Keratinocyte (primary cell): Measurements from ENCODE around the gene KRT81. TPM values are rescaled to one million over a fixed set of nuclear protein-coding genes. Genes with fewer than 3 reads are reported as not detected.

Experiments used
- DNase-seq: peaks from one replicate; pipeline ENCODE4 v3.0.0-alpha.2; 2011; ENCODE audit warnings: low read depth, missing footprints, low spot score
- FAIRE-seq: peaks from 2 replicates; lab custom pipeline; 2011; peaks lifted over from hg19 to GRCh38; lab: Jason Lieb, UNC
- H2AFZ ChIP-seq: 2 replicates; pipeline ENCODE4 v1.6.0; 2012; ENCODE audit warnings: low read length, control low read depth, inconsistent platforms; ENCODE audit not compliant: control insufficient read depth
- H3K27ac ChIP-seq: 2 replicates; pipeline ENCODE4 v1.5.1; 2011; ENCODE audit warnings: low read length; ENCODE audit not compliant: control insufficient read depth, insufficient read depth
- H3K27me3 ChIP-seq: 3 replicates; pipeline ENCODE4 v1.6.0; 2011; ENCODE audit warnings: low read length; ENCODE audit not compliant: control insufficient read depth, insufficient read depth; ENCODE audit errors: extremely low read depth
- H3K36me3 ChIP-seq, 2 experiments: 2 replicates in 1 of 2; 3 replicates in 1 of 2; pipeline ENCODE4 v1.5.1; 2011; ENCODE audit warnings: low read length in 2 of 2, mild to moderate bottlenecking in 1 of 2; ENCODE audit not compliant: control insufficient read depth in 2 of 2, insufficient read depth in 2 of 2; ENCODE audit errors: extremely low read depth in 1 of 2
- H3K4me1 ChIP-seq: 3 replicates; pipeline ENCODE4 v1.5.1; 2011; ENCODE audit warnings: low read length; ENCODE audit not compliant: control insufficient read depth, insufficient read depth; ENCODE audit errors: extremely low read depth
- H3K4me2 ChIP-seq: 3 replicates; pipeline ENCODE4 v1.6.0; 2011; ENCODE audit warnings: low read depth, low read length; ENCODE audit not compliant: control insufficient read depth, insufficient read depth; ENCODE audit errors: extremely low read depth
- H3K4me3 ChIP-seq, 3 experiments: fragments of 200-600 bp in 1 of 3; sonication (generic) in 1 of 3; 2 replicates in 2 of 3; 3 replicates in 1 of 3; pipeline ENCODE4 v1.5.1; 2011 to 2016; ENCODE audit warnings: low read length in 3 of 3, mild to moderate bottlenecking in 3 of 3, control low read depth in 2 of 3, inconsistent platforms in 1 of 3, low read depth in 1 of 3, mixed read lengths in 1 of 3, mixed run types in 1 of 3, moderate library complexity in 1 of 3; ENCODE audit not compliant: control insufficient read depth in 2 of 3, insufficient read depth in 2 of 3; ENCODE audit errors: extremely low read depth in 1 of 3
- H3K79me2 ChIP-seq: 2 replicates; pipeline ENCODE4 v1.6.0; 2012; ENCODE audit warnings: low read length; ENCODE audit not compliant: control insufficient read depth, insufficient read depth
- H3K9ac ChIP-seq: 3 replicates; pipeline ENCODE4 v1.6.0; 2011; ENCODE audit warnings: low read length; ENCODE audit not compliant: control insufficient read depth, insufficient read depth; ENCODE audit errors: extremely low read depth
- H3K9me1 ChIP-seq: 3 replicates; pipeline ENCODE4 v1.6.0; 2011; ENCODE audit warnings: low read length; ENCODE audit not compliant: control insufficient read depth, insufficient read depth; ENCODE audit errors: extremely low read depth
- H3K9me3 ChIP-seq: 2 replicates; pipeline ENCODE4 v1.5.1; 2012; ENCODE audit warnings: low read depth, low read length; ENCODE audit not compliant: control insufficient read depth
- H4K20me1 ChIP-seq: 3 replicates; pipeline ENCODE4 v1.6.0; 2011; ENCODE audit warnings: low read length; ENCODE audit not compliant: control insufficient read depth, insufficient read depth; ENCODE audit errors: extremely low read depth
- EZH2 ChIP-seq: IDR thresholded peaks from one replicate; pipeline ENCODE4 v1.6.1; 2012; ENCODE audit warnings: inconsistent platforms, mild to moderate bottlenecking, low read length, moderate library complexity
- dilution Hi-C: fragments of 300-500 bp; cut with MboI; formaldehyde crosslinking; loops from one replicate; pipeline ENCODE4 v1.7.0; 2020; ENCODE audit warnings: low sequenced_read_pairs; ENCODE audit not compliant: extremely low pct_ligation_motif_present
- polyA plus RNA-seq, 5 experiments: library from polyadenylated mRNA; depleted of rRNA in 3 of 5; stranded (reverse) in 3 of 5; stranded (forward) in 1 of 5; unstranded in 1 of 5; fragments of >200 nt; gene quantifications; 1 replicate in 1 of 5; 2 replicates in 3 of 5; 3 replicates in 1 of 5; pipeline versions ENCODE4 v1.2.1 to v1.2.3, GENCODE V29; 2011 to 2012; ENCODE audit warnings: missing spikeins in 2 of 5, low read depth in 1 of 5, low replicate concordance in 1 of 5
- TF ChIP-seq, protein P1 (sequence below), 3 experiments: IDR thresholded peaks in 1 of 3; conservative IDR thresholded peaks in 1 of 3; optimal IDR thresholded peaks in 1 of 3; 2 replicates in 2 of 3; 3 replicates in 1 of 3; pipeline versions ENCODE3 to v1.5.1; 2011; ENCODE audit warnings: low read length in 3 of 3, mild to moderate bottlenecking in 3 of 3, moderate library complexity in 2 of 3, control low read depth in 1 of 3, inconsistent platforms in 1 of 3; ENCODE audit not compliant: insufficient read depth in 2 of 3; ENCODE audit errors: extremely low read depth in 1 of 3

Gene KRT81
- polyA plus RNA-seq, 1 donor (not counting 4 experiments of a cell fraction or from before 2014, with no cell fraction given) = 0.03 TPM

DNA sequence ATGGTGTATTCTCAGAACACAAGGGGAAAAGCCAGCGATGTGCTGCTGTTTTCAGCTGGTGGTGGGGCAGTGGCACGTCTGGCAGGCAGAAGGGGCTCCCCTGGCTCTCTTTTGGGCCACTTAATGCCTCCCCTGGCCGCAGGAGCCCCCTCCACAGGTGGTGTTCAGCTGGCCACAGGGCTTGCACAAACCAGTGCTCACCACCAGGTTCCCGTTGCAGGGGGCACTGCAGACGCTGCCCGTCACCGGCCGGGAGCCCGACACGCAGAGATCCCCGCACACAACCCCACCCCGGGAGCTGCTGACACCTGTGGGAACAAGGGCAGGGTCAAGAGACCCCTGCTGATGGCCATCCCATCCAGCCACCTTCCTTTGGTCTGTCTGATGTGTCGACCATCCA lies 23.2 kb upstream of the KRT81 start:
- H3K9me3 ChIP-seq = no peaks in the 10 kb centered on the region
- TF ChIP-seq EZH2 = no peak
- TF ChIP-seq, protein P1, sequence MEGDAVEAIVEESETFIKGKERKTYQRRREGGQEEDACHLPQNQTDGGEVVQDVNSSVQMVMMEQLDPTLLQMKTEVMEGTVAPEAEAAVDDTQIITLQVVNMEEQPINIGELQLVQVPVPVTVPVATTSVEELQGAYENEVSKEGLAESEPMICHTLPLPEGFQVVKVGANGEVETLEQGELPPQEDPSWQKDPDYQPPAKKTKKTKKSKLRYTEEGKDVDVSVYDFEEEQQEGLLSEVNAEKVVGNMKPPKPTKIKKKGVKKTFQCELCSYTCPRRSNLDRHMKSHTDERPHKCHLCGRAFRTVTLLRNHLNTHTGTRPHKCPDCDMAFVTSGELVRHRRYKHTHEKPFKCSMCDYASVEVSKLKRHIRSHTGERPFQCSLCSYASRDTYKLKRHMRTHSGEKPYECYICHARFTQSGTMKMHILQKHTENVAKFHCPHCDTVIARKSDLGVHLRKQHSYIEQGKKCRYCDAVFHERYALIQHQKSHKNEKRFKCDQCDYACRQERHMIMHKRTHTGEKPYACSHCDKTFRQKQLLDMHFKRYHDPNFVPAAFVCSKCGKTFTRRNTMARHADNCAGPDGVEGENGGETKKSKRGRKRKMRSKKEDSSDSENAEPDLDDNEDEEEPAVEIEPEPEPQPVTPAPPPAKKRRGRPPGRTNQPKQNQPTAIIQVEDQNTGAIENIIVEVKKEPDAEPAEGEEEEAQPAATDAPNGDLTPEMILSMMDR (optimal IDR thresholded peaks at IDR 0.05 in 1 of 3, IDR thresholded peaks at IDR 0.05 in 1 of 3, conservative IDR thresholded peaks at IDR 0.05 in 1 of 3; ENCODE audit: extremely low read depth in 1 of 3, insufficient read depth in 2 of 3, low read length in 3 of 3) = no peak
- no peak overlapping the region for H3K9ac ChIP-seq
- no peaks in the 10 kb centered on the region for H3K9me1 ChIP-seq
- H2AFZ ChIP-seq = no peak overlapping the region
- no peaks in the 10 kb centered on the region for H3K79me2 ChIP-seq
- no peaks in the 10 kb centered on the region for H3K4me1 ChIP-seq
- no peaks in the 10 kb centered on the region for H3K36me3 ChIP-seq
- H3K27me3 ChIP-seq = peaks cover 13% of the 10 kb centered on the region
- FAIRE-seq = no peak
- no peak overlapping the region for H3K4me3 ChIP-seq
- H3K27ac ChIP-seq = no peak overlapping the region
- dilution Hi-C loops = no loop called here
- no peak overlapping the region for H3K4me2 ChIP-seq
- H4K20me1 ChIP-seq = no peaks in the 10 kb centered on the region
- no peak for DNase-seq

DNA sequence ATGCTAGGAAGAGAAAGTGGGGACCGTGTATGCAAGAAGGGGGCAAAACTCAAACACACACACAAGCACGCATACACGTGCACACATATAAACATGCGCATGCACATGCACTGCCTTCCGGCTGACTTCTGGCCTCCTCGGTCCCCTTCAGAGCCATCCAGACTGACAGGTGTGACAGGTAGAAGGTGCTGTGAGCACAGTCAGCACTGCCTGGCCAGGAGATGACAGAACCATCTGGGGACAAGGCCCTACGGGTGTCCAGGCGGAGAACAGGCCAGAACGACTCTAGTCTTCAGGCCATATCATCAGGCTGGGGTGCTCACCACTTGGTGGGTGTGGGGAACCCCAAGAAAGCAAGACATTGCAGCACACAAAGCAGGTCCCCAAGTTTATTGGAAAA lies 22.6 kb upstream of the KRT81 start:
- H3K4me3 ChIP-seq = no peak overlapping the region
- dilution Hi-C loops = no loop called here
- H2AFZ ChIP-seq = no peak overlapping the region
- H3K9me1 ChIP-seq = no peaks in the 10 kb centered on the region
- H3K36me3 ChIP-seq = no peaks in the 10 kb centered on the region
- H3K4me1 ChIP-seq = peaks cover 1% of the 10 kb centered on the region
- H3K9me3 ChIP-seq = no peaks in the 10 kb centered on the region
- DNase-seq (no peak), FAIRE-seq (no peak)
- H4K20me1 ChIP-seq = no peaks in the 10 kb centered on the region
- H3K9ac ChIP-seq = no peak overlapping the region
- H3K27ac ChIP-seq = no peak overlapping the region
- TF ChIP-seq EZH2 = no peak
- TF ChIP-seq, protein P1 (optimal IDR thresholded peaks at IDR 0.05 in 1 of 3, IDR thresholded peaks at IDR 0.05 in 1 of 3, conservative IDR thresholded peaks at IDR 0.05 in 1 of 3; ENCODE audit: extremely low read depth in 1 of 3, insufficient read depth in 2 of 3, low read length in 3 of 3) = no peak
- no peaks in the 10 kb centered on the region for H3K79me2 ChIP-seq
- H3K4me2 ChIP-seq = no peak overlapping the region
- H3K27me3 ChIP-seq = peaks cover 18% of the 10 kb centered on the region
